Heart left ventricle (tissue), 16 donors: ENCODE results near the gene PLEKHM3. TPM values are rescaled to one million over a fixed set of nuclear protein-coding genes. Genes with fewer than 3 reads are reported as not detected.

ENCODE experiments used
- ATAC-seq, 4 donors: fragments of 200-7000 bp; cut with Tn5 transposase; one replicate each; pipeline ENCODE4 v1.9.1; 2020 to 2022; ENCODE audit warnings: moderate library complexity in 4 of 4, mild to moderate bottlenecking in 3 of 4, moderate number of reproducible peaks in 1 of 4
- DNase-seq, 5 donors: peaks; one replicate each; pipeline ENCODE4 v3.0.0-alpha.2; 2020
- H3K27ac ChIP-seq, 12 donors: fragments of 200-600 bp; sonication (generic) in 4 of 12; one replicate each; pipeline versions ENCODE4 v1.5.0 to v1.8.0; 2016 to 2022; ENCODE audit warnings: mild to moderate bottlenecking in 2 of 12
- H3K27me3 ChIP-seq, 9 donors: fragments of 200-600 bp; sonication (generic) in 2 of 9; one replicate each; pipeline versions ENCODE4 v1.5.1 to v1.8.0; 2016 to 2022; ENCODE audit warnings: mild to moderate bottlenecking in 3 of 9
- H3K36me3 ChIP-seq, 9 donors: fragments of 200-600 bp; sonication (generic) in 2 of 9; one replicate each; pipeline versions ENCODE4 v1.5.0 to v1.8.0; 2018 to 2022; ENCODE audit warnings: mild to moderate bottlenecking in 2 of 9
- H3K4me1 ChIP-seq, 12 donors: fragments of 200-600 bp; sonication (generic) in 4 of 12; one replicate each; pipeline versions ENCODE4 v1.5.0 to v1.8.0; 2016 to 2022; ENCODE audit warnings: mild to moderate bottlenecking in 3 of 12
- H3K4me3 ChIP-seq, 12 donors: fragments of 200-600 bp; sonication (generic) in 4 of 12; one replicate each; pipeline versions ENCODE4 v1.5.0 to v1.8.0; 2017 to 2022; ENCODE audit warnings: mild to moderate bottlenecking in 9 of 12, moderate library complexity in 4 of 12
- H3K9me3 ChIP-seq, 12 donors: fragments of 200-600 bp; sonication (generic) in 4 of 12; one replicate each; pipeline versions ENCODE4 v1.5.0 to v1.8.0; 2016 to 2022; ENCODE audit warnings: mild to moderate bottlenecking in 1 of 12
- POLR2A ChIP-seq, 2 donors: fragments of 450-650 bp; IDR thresholded peaks; one replicate each; pipeline ENCODE4 v1.6.1; 2017; ENCODE audit warnings: antibody characterized with exemption in 2 of 2, mild to moderate bottlenecking in 2 of 2, moderate library complexity in 2 of 2
- WGBS, 4 donors: extraction: QIAGEN DNeasy Blood & Tissue Kit in 2 of 4; methylation state at CpG; one replicate each; pipeline versions ENCODE4 v1.1.5 to v1.1.7; 2013 to 2018; 5-methylcytosine and 5-hydroxymethylcytosine counted together
- intact Hi-C, 10 donors: fragments of 100-400 bp; cut with DNase I; formaldehyde crosslinking; loops; one replicate each; pipeline versions ENCODE4 v1.11.1 to v1.14.2; 2022
- polyA plus RNA-seq, 2 donors: library from polyadenylated mRNA; stranded (reverse); fragments of 200-250 nt; gene quantifications; one replicate each; pipeline ENCODE4 v1.2.3, GENCODE V29; 2013
- total RNA-seq, 9 donors: library from RNA; depleted of rRNA in 2 of 9; stranded (reverse); fragments of >200 nt in 2 of 9; fragmentation: NEBNext Ultra II Directional in 3 of 9; extraction: Animal tissue kit (Norgen Biotek cat#: 25700) in 3 of 9; gene quantifications; one replicate each; pipeline versions ENCODE4 v1.1.0 to v1.2.4, GENCODE V29; 2016 to 2023
- TF ChIP-seq, protein P1 (sequence below), 12 donors: fragments of 200-600 bp; sonication (generic) in 4 of 12; IDR thresholded peaks; one replicate each; pipeline versions ENCODE4 v1.5.0 to v1.8.0; 2018 to 2022; ENCODE audit warnings: antibody characterized with exemption in 12 of 12, mild to moderate bottlenecking in 5 of 12
- donor health status: ischemic (EF 13 %, LVEDD 7.1; RV severe dilation, severe dysfunction).
- donor health status: healthy with polysubstance abuse.
- donor health status: DM: no; HTN: yes; CAD: no.
- donor health status: DM: no; HTN: no; CAD: no.
- donor health status: ischemic (EF 25% LVEDD 6.9; RV normal size, moderate dysfunction).
- donor health status: ischemic (EF 25% LVEDD 5.7; RV mildly dilated, moderate dysfunction).
- donor health status: healthy.
- donor health status: DM: yes; HTN: yes; CAD: no.
- donor health status: ischemic (EF 35%, LVEDD 5.7; RV mildly dilated, moderate dysfunction).
- donor health status: nonischemic (EF 11% LVEDD 7.7; RV severe dilation, severe dysfunction).
- donor health status: DM: yes; HTN: yes; CAD: no.
- donor health status: PGD.
- donor health status: ischemic (EF 29% LVEDD 5.4; RV normal size, mild dysfunction).
- donor health status: nonischemic (EF 23%, LVEDD 6.1; RV moderate dilation, normal function).

Gene PLEKHM3
- total and polyA plus RNA-seq, 11 donors, result 5.2 to 28.3 (median 17.0) TPM

DNA sequence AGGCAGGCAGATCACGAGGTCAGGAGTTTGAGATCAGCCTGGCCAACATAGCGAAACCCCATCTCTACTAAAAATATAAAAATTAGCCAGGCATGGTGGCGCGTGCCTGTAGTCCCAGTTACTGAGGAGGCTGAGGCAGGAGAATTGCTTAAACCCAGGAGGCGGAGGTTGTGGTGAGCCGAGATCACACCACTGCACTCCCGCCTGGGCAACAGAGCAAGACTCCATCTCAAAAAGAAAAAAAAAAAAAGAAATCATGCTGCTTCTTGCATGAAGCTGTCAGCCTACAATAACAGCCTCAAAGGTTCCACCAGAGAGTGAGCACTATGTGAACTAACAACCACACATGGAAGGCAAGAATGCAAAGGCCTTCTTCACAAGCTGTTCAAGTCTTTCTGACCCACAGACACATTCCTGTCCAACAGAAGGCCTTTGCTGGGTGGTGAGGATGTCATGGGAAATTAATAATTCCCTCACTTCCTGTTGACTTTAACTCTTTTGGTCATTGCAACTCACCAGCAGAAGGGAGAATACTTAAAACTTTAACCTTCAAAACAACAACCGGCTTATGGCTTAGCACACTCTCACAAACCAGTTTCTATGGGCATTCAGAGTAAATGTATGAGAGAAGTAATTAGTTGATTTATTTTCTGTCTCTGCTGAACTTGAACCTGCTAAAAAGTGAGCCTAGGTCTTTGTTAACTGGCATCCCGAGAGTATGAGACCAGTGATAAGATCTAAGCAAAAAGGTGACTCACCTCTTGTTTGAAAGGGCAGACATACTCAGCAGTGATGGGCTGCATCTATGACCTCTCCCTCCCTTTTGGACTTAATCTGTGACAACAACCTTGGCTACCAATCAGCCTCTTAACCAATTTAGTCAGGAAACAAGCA is 11.8 kb downstream of the PLEKHM3 start:
- Histone ChIP-seq H3K4me3 (no peak overlapping the region), H3K9me3 (no peaks in the 10 kb centered on the region), H3K36me3 (peaks cover 0 to 3% (median 0%) of the 10 kb centered on the region in 9 donors), H3K4me1 (peaks cover 0 to 54% (median 25%) of the 10 kb centered on the region in 12 donors), H3K27me3 (no peaks in the 10 kb centered on the region), H3K27ac (peak overlapping the region in 9 of 12 donors; percentile 6 to 70 (median 58))
- intact Hi-C loops, result no loop called here
- ATAC-seq (peak in 1 of 4 donors; percentile 40), DNase-seq (no peak)
- 83 to 88% (median 85%) methylated on average over 9 of the region's 9 CpGs for WGBS, 4 donors
- no peak for TF ChIP-seq POLR2A (IDR thresholded peaks at IDR 0.05)
- TF ChIP-seq, protein P1, sequence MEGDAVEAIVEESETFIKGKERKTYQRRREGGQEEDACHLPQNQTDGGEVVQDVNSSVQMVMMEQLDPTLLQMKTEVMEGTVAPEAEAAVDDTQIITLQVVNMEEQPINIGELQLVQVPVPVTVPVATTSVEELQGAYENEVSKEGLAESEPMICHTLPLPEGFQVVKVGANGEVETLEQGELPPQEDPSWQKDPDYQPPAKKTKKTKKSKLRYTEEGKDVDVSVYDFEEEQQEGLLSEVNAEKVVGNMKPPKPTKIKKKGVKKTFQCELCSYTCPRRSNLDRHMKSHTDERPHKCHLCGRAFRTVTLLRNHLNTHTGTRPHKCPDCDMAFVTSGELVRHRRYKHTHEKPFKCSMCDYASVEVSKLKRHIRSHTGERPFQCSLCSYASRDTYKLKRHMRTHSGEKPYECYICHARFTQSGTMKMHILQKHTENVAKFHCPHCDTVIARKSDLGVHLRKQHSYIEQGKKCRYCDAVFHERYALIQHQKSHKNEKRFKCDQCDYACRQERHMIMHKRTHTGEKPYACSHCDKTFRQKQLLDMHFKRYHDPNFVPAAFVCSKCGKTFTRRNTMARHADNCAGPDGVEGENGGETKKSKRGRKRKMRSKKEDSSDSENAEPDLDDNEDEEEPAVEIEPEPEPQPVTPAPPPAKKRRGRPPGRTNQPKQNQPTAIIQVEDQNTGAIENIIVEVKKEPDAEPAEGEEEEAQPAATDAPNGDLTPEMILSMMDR (IDR thresholded peaks at IDR 0.05), result no peak

DNA sequence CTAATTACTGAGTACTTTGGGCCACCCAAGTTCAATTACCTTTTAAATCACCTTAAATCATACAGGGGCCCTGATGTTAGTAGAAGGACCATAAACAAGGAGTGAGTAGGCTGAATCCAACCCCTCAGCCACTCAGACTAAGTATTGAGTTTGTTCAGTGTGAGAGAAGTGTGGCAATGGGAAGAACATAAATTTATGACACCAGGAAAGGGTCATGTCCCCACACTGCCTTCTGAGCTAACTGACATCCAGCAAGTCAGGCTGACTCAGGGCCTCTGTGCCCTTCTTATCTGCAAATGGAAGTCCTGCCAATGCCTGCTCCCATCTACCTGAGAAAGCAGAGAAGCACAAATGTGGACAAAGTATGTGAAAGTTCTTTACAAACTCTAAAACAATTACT is 12.9 kb downstream of the PLEKHM3 start:
- peaks cover 0 to 3% (median 0%) of the 10 kb centered on the region in 9 donors for H3K36me3 ChIP-seq
- DNase-seq (peak in 2 of 5 donors; percentile 37 to 51), ATAC-seq (peak; percentile 55 to 86 (median 74))
- peak overlapping the region in 9 of 12 donors; percentile 4 to 70 (median 62) for H3K27ac ChIP-seq
- H3K9me3 ChIP-seq, result no peaks in the 10 kb centered on the region
- intact Hi-C loops, result no loop called here
- no peak for TF ChIP-seq POLR2A (IDR thresholded peaks at IDR 0.05)
- TF ChIP-seq, protein P1 (IDR thresholded peaks at IDR 0.05), result no peak
- H3K4me1 ChIP-seq, result peaks cover 0 to 49% (median 26%) of the 10 kb centered on the region in 12 donors
- no peaks in the 10 kb centered on the region for H3K27me3 ChIP-seq
- no peak overlapping the region for H3K4me3 ChIP-seq

DNA sequence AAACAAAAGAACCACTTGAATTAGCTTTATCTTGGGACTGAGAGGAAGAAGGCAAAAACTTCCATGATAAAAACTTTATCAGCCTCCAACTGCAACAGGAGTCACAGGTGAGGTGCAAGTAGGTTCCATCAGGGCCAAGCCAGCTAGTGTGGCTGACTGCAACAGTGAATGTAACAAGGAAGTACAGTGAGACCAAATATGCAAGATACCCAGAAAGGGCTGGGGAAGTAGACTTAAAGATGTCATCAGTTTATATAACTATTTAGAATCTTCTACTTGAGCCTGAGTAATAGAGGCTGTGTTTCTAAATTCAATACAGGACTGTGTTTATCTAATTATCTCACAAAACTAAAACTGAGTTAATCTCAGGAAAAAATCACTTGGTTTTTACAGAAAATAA is 14.8 kb downstream of the PLEKHM3 start:
- intact Hi-C loops, result no loop called here

DNA sequence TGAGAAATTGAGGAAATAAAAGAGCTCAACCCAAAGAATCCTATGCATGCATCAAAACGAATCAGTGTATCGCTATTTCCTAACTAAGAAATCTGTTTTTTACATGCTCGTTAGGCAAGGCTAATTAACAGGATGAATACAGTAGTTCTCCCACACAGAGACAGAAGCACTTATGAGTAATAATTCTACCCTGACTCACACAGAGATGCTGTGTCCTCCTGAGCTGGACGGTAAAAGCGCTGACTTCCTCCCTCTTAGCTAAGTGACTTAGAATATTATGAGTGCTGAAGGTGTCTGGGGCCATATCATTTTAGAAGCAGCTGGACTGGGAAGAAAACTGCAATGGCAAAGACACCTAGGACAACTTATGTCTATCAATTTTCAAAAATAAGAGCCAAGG is 18.5 kb downstream of the PLEKHM3 start:
- 83 to 88% (median 85%) methylated on average over 5 of the region's 5 CpGs for WGBS, 4 donors
- Histone ChIP-seq H3K4me3 (no peak overlapping the region), H3K27me3 (no peaks in the 10 kb centered on the region), H3K36me3 (peaks cover 0 to under 1% (median 0%) of the 10 kb centered on the region in 9 donors), H3K27ac (peak overlapping the region in 6 of 12 donors; percentile 1 to 49 (median 34)), H3K4me1 (peaks cover 0 to 47% (median 12%) of the 10 kb centered on the region in 12 donors), H3K9me3 (no peaks in the 10 kb centered on the region)
- intact Hi-C loops, result no loop called here
- ATAC-seq (no peak), DNase-seq (no peak)
- no peak for TF ChIP-seq POLR2A (IDR thresholded peaks at IDR 0.05)
- TF ChIP-seq, protein P1 (IDR thresholded peaks at IDR 0.05), result no peak

More for the DNA sequence above, 14.8 kb downstream of the PLEKHM3 start:
- Histone ChIP-seq H3K4me3 (no peak overlapping the region), H3K4me1 (peaks cover 0 to 63% (median 30%) of the 10 kb centered on the region in 12 donors), H3K9me3 (no peaks in the 10 kb centered on the region), H3K27ac (peak overlapping the region in 1 of 12 donors; percentile 28), H3K36me3 (no peaks in the 10 kb centered on the region), H3K27me3 (no peaks in the 10 kb centered on the region)
- ATAC-seq, result no peak
- DNase-seq, result no peak
- TF ChIP-seq, protein P1 (IDR thresholded peaks at IDR 0.05), result no peak
- no peak for TF ChIP-seq POLR2A (IDR thresholded peaks at IDR 0.05)
